HG03558 (cell line): Measurements from ENCODE around the gene CPLX1.
"Not testable (repeated sequence)": the region's sequence is repeated elsewhere in the genome, so short reads cannot be mapped to it uniquely, and the experiment has no call there.

Source experiments
- ATAC-seq: cut with Tn5 transposase; IDR thresholded peaks from one replicate; pipeline ENCODE4 v1.9.1; 2021; ENCODE audit warnings: moderate number of reproducible peaks; ENCODE audit not compliant: unreplicated experiment; ENCODE audit errors: extremely low read depth

CPLX1 gene

GRCh38 chr4:822361-823175, 3.4 kb downstream of the CPLX1 start:
- ATAC-seq: no peak

- no peak for ATAC-seq
Observed at GRCh38 chr4:821631-822030, 4.3 kb downstream of the CPLX1 start.

- ATAC-seq: no peak
Observed at GRCh38 chr4:821181-821591, 4.7 kb downstream of the CPLX1 start.

GRCh38 chr4:820230-821172, 5.4 kb downstream of the CPLX1 start:
- ATAC-seq: no peak

- no peak for ATAC-seq
Observed at GRCh38 chr4:819401-820229, 6.3 kb downstream of the CPLX1 start.

- ATAC-seq: no peak
Observed at GRCh38 chr4:818106-818921, 7.6 kb downstream of the CPLX1 start.

GRCh38 chr4:815464-816146, 10.3 kb downstream of the CPLX1 start:
- no peak for ATAC-seq

- ATAC-seq: no peak
Observed at GRCh38 chr4:814312-814850, 11.5 kb downstream of the CPLX1 start.

- no peak for ATAC-seq
Observed at GRCh38 chr4:813900-814299, 12.0 kb downstream of the CPLX1 start.

GRCh38 chr4:808860-809570, 16.9 kb downstream of the CPLX1 start:
- ATAC-seq: no peak

GRCh38 chr4:807792-808191, 18.1 kb downstream of the CPLX1 start:
- no peak for ATAC-seq

GRCh38 chr4:806979-807378, 18.9 kb downstream of the CPLX1 start:
- ATAC-seq: not testable (repeated sequence)

GRCh38 chr4:804804-805203, 21.1 kb downstream of the CPLX1 start:
- no peak for ATAC-seq

- no peak for ATAC-seq
Observed at GRCh38 chr4:803884-804283, 22.0 kb downstream of the CPLX1 start.

GRCh38 chr4:801436-802124, 24.3 kb downstream of the CPLX1 start:
- no peak for ATAC-seq

GRCh38 chr4:797066-797465, 28.9 kb downstream of the CPLX1 start:
- no peak for ATAC-seq

GRCh38 chr4:796206-796605, 29.7 kb downstream of the CPLX1 start:
- ATAC-seq: no peak

- no peak for ATAC-seq
Observed at GRCh38 chr4:795726-796119, 30.2 kb downstream of the CPLX1 start.
